AG09319 (cell line): ENCODE measurements around the gene PLSCR4.

Source experiments
- DNase-seq: peaks from one replicate; pipeline ENCODE4 v3.0.0-alpha.2; 2010; ENCODE audit warnings: low read depth; ENCODE audit errors: extremely low read depth
- TF ChIP-seq, protein P1 (sequence below): IDR thresholded peaks from 2 replicates; pipeline ENCODE4 v1.5.1; 2011; ENCODE audit warnings: low read depth, mild to moderate bottlenecking, inconsistent platforms, low read length, moderate library complexity

Gene PLSCR4

DNA sequence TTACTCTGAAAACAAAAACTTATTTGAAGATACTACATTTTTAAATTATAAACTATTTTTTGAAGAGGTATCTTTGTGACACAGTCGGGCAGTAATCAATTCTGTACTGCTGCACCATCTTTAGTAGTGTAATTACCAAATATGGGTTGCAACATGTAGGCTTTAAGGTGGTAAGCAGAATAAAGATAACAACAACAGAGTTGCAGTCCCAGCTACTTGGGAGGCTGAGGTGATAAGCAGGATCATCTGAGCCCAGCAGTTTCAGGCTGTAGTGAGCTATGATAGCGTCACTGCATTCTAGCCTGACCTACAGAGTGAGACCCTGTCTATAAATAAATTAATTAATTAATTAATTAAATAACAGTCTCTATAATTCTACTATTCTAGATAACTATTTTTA is 95.9 kb downstream of the PLSCR4 start:
- TF ChIP-seq, protein P1, sequence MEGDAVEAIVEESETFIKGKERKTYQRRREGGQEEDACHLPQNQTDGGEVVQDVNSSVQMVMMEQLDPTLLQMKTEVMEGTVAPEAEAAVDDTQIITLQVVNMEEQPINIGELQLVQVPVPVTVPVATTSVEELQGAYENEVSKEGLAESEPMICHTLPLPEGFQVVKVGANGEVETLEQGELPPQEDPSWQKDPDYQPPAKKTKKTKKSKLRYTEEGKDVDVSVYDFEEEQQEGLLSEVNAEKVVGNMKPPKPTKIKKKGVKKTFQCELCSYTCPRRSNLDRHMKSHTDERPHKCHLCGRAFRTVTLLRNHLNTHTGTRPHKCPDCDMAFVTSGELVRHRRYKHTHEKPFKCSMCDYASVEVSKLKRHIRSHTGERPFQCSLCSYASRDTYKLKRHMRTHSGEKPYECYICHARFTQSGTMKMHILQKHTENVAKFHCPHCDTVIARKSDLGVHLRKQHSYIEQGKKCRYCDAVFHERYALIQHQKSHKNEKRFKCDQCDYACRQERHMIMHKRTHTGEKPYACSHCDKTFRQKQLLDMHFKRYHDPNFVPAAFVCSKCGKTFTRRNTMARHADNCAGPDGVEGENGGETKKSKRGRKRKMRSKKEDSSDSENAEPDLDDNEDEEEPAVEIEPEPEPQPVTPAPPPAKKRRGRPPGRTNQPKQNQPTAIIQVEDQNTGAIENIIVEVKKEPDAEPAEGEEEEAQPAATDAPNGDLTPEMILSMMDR, result no peak
- DNase-seq, result no peak

DNA sequence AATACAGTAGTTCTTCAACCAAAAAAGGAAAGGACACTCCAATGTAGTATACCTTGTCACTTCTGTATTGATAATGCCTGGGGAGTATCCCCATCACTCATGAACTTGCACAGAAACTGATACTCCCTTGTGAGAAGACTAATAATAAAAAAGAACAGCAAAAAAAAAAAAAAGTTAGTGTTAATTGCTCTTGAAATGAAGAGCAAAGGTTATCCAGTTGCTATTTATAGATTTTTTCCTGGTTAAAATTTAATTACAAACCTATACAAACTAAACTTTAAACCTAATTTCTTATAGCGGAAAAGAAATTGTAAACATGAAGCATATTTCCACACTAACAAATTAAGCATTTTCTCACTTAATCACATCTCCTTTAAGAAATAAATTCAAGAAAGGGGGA is 96.6 kb downstream of the PLSCR4 start:
- DNase-seq, result no peak
- TF ChIP-seq, protein P1, result no peak

DNA sequence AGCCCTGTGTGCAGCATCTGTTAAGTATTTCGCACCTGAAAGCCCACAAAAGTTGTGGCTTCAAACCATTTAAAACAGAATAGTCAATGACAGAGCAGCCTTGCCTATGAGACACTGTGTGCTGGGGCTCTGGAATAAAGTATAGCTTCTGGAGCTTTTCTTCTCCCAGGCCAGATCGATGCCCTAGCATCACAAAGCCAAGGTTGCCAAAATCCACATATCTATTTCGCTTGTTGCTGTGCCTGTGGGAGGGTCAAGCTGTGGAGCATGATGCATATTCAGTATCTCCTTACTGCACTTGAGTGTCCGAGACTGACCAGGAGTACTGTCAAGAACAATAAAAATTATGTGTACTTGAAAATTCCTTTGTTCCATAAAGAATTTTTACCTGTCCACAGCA is 97.5 kb downstream of the PLSCR4 start:
- DNase-seq, result no peak
- TF ChIP-seq, protein P1, result no peak

DNA sequence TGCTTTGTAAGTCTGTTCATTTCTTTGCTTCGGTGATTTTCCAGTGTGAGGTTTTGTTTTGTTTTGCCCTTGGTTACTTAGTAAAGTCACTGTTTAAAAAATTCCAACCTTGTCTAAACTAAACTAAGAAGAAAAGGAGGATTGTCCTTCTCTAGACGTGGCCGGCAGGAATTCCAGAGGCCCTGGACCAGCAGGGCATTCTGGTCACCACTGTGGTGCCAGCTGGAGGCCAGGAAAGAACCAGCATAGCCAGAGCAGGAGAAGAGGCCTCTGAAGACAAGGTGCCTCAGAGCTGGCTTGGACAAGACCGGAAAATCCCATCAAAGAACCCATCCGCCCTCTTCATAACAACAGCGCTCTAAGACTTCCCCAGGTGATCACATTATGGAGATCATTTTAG is 98.1 kb downstream of the PLSCR4 start:
- TF ChIP-seq, protein P1, result no peak
- DNase-seq, result no peak

DNA sequence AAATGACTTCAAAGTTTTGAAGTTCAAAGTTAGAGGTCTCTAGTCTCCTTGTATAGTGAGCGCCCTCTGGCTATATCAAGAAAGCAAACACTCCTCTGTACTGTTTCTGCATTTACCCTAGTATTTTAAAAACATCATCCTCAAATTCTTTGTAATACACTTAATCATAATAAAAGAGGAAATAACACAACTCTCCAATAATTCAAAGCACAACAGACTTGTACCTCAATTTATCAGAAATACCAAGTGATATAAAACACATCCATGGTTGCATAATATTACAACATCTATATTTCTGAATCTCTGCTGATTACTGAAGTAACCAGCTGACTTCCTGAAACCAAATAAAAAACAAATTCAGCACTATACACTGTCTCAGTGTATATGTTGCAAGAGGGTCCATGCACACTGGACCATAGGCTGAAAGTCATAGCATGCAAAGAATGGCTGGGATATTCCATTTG is 102.4 kb downstream of the PLSCR4 start:
- DNase-seq, result no peak
- TF ChIP-seq, protein P1, result peak; percentile 35

DNA sequence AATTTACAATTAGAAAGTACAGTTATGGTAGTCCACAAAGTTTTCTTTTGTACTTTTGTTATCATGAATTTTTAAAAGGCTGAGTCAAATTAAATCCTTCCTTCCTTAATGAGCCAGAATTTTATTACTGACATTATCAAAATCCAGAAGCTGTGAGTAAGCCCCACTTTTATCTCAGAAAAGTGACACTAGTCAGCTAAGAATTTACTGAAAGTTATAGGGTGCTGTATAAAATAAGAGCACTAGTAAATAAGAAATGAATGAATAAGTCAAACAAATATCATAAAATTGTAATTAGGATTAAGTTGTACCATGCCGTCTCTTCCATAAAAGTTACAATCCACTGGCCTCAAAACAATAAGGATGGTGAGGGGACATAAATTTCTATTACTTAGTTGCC is 105.3 kb downstream of the PLSCR4 start:
- TF ChIP-seq, protein P1, result no peak
- DNase-seq, result no peak

DNA sequence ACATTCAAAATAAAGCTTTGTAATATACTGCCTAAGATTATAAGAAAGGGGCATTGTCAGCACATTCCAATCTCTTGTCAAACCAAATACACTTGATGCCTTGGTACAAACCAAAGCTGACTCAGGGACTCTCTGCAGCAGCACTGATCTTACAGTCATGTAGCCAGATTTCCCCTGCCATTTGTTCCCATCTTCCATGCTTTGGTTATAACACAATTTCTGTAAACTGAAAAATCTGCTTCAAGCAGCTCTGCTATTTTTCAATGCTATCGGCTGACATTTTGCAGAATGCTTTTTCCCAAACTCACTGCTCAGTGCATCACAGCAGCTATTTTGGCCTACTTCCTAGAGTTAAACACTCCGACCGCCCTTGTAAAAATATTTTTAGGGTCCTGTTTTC is 108.1 kb downstream of the PLSCR4 start:
- TF ChIP-seq, protein P1, result no peak
- no peak for DNase-seq
